RKO (cell line): ENCODE results near the gene VRK2.
"Not testable (repeated sequence)": the region's sequence is repeated elsewhere in the genome, so short reads cannot be mapped to it uniquely, and the experiment has no call there.

Experiments used
- DNase-seq: peaks from one replicate; pipeline ENCODE4 v3.0.0-alpha.2; 2016; ENCODE audit warnings: low spot score

Gene VRK2

DNA sequence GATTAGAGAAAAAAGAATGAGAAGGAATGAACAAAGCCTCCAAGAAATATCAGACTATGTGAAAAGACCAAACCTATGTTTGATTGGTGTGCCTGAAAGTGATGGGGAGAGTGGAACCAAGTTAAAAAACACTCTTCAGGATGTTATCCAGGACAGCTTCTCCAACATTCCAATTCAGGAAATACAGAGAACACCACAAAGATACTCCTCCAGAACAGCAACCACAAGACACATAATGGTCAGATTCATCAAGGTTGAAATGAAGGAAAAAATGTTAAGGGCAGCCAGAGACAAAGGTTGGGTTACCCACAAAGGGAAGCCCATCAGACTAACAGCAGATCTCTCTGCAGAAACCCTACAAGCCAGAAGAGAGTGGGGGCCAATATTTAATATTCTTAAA, 123.2 kb downstream of the VRK2 start:
- DNase-seq, result not testable (repeated sequence)

DNA sequence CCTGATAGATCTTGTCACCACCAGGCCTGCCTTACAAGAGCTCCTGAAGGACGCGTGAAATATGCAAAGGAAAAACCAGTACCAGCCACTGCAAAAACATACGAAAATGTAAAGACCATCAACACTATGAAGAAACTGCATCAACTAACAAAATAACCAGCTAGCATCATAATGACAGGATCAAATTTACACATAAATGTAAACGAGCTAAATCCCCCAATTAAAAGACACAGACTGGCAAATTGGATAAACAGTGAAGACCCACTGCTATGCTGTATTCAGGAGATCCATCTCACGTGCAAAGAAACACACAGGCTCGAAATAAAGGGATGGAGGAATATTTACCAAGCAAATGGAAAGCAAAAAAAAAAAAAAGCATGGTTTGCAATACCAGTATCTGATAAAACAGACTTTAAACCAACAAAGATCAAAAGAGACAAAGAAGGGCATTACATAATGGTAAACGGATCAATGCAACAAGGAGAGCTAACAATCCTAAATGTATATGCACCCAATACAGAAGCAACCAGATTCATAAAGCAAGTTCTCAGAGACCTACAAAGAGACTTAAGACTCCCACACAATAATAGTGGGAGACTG, 123.8 kb downstream of the VRK2 start:
- not testable (repeated sequence) for DNase-seq

DNA sequence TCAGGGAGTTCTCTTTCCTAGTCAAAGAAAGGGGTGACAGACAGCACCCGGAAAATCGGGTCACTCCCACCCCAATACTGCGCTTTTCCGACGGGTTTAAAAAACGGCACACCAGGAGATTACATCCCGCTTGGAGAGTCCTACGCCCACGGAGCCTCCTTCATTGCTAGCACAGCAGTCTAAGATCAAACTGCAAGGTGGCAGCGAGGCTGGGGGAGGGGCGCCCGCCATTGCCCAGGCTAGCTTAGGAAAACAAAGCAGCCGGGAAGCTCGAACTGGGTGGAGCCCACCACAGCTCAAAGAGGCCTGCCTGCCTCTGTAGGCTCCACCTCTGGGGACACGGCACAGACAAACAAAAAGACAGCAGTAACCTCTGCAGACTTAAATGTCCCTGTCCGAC, 125.2 kb downstream of the VRK2 start:
- DNase-seq, result not testable (repeated sequence)

- DNase-seq, result not testable (repeated sequence)
These were observed 130.6 kb downstream of the VRK2 start for GRCh38 chr2:58177187-58177586.

DNA sequence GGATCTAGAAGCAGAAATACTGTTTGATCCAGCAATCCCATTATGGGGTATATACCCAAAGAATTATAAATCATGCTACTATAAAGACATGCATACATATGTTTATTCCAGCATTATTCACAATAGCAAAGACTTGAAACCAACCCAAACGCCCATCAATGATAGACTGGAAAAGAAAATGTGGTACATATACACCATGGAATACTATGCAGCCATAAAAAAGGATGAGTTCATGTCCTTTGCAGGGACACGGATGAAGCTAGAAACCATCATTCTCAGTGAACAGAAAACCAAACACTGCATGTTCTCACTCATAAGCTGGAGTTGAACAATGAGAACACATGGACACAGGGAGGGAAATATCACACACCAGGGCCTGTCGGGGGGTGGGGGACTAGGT, 133.6 kb downstream of the VRK2 start:
- DNase-seq, result not testable (repeated sequence)

- DNase-seq, result no peak
These were observed 134.0 kb downstream of the VRK2 start for GRCh38 chr2:58180635-58181034.

GRCh38 chr2:58182527-58182926, 135.9 kb downstream of the VRK2 start:
- no peak for DNase-seq

DNA sequence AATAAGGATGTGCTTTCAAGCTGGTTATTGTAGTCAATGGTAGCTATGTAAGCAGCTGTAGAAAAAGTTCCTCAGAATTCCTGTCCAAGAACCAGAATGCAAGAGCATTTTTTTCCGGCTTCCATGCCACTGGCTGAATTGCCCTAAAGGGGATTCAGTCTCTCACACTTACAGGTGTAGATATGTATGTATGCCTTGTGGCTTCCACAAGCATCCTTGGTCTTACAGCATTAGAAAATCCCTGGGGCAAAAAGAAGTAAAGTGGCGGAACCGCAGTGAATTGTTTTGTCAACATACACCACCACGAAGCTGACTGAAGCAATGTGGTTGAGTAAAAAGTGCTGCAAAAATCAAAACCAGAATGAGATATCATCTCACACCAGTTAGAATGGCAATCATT, 139.9 kb downstream of the VRK2 start:
- DNase-seq, result no peak

- not testable (repeated sequence) for DNase-seq
These were observed 140.4 kb downstream of the VRK2 start for GRCh38 chr2:58187022-58187421.

DNA sequence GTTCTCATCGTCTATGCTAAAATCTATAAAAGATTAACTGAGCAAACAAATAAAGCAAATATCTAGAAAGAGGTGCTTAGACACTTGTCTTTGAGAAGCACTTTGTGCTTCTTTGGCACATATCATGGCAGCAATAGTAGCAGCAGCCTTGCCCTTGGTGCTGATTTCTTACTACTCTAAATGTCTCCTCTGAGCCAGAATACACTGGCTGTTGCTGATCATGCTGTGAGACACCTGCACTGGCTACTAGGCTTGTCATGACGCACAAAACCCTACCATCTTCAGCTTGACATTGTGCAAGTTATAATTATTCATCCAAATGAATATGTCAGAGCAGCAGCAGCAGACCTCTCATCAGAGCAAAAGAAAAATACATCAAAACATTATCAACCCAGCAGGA, 147.9 kb downstream of the VRK2 start:
- DNase-seq, result no peak

DNA sequence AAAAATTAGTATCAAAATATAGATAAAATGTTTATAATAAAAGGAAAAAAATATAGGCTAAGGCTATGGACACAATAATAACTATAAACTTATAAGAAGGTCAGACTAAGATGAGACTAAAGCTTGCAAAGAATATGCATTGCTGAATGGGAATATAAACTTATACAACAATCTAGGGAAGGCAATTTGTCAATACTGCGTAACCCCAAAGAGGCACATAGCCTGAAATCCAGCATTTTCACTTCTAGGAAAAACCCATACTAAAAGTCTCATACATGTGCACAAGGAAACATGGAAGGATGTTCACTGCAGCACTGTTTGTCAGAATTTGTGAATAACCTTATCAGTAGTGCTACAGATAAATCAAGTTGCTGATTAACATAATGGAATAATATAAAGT, 149.1 kb downstream of the VRK2 start:
- DNase-seq, result no peak

DNA sequence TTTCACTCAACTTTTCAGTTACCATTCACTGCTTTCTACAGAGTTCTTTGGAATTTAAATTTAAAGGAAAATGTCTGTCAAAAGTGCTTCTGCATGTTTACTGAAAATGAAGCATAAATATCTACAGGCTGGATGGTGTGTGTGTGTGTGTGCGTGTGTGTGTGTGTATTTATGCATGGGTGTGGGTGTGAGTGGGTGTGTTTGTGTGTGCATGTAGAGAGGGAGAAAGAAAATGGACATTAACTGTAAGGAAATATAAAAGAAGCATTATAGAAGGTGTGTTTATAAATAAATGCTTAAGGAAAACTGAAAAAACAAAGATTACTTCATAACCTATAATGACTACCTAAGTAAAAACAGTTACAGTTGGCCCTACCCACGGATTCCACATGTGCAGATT, 151.3 kb downstream of the VRK2 start:
- no peak for DNase-seq

DNA sequence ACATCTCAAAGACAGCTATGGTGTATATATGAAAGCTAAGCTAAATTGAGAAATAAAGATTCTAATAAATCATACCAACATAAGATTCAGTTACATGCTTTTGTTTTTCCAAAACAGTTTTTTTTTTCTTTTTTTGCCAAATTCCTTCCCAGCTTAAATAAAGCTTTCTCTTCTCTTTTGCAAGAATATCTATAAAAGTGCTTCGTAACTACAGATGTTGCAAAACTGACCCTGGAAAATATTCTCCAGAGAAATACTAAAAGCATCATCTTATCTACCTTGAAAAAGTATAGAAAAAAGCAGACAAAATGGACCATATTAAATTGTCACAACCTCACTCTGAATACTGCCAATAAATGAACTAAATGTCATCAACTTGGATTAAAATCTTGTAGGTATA, 155.8 kb downstream of the VRK2 start:
- DNase-seq, result no peak

GRCh38 chr2:58203018-58203417, 156.4 kb downstream of the VRK2 start:
- DNase-seq, result no peak

DNA sequence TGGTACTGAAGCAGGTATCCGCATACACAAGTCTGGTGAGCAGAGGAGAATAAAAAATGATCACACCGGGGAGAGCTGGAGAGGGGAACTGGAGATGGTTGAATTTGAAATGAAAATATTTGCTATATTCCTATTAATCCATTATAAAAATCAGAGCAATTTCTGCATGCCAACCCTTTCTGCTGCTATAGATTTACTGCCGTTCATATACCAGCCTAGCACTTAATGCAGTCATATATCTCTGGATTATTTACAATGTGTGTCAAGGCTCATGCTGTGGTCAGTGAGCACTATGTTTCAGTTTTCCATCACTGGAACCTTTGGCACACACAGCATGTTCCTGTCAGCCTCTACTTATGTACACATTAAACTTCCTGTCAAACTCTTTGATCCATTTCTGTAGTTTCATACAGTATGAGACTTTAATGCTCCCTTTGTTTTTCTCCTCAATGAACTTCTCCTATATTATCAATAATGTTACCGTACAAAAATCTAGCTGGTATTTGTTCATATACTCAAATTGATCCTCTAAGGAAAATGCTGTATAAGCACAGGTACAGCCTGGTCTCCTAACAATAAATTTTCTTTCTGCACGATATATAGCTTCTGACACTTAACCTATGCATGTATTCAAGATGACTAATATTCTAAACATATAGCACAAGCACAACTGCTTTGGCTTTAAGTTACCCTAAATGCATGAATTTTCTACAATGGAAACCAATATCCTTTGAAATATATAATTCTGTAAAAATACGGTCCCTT, 157.8 kb downstream of the VRK2 start:
- DNase-seq, result no peak

- no peak for DNase-seq
These were observed 160.2 kb downstream of the VRK2 start for GRCh38 chr2:58206785-58207184.

GRCh38 chr2:58207189-58207588, 160.6 kb downstream of the VRK2 start:
- no peak for DNase-seq
